Parathyroid adenoma (tissue), 2 donors: ENCODE results near the gene BORCS8.
"Not testable (repeated sequence)": the region's sequence is repeated elsewhere in the genome, so short reads cannot be mapped to it uniquely, and the experiment has no call there.

Experiments
- H2AFZ ChIP-seq: fragments of 300-600 bp; sonication (generic); one replicate; pipeline ENCODE4 v1.7.0; 2017; ENCODE audit warnings: antibody characterized with exemption, mild to moderate bottlenecking
- H3K27ac ChIP-seq: fragments of 300-600 bp; sonication (generic); one replicate; pipeline ENCODE4 v1.7.0; 2017
- H3K27me3 ChIP-seq: fragments of 300-600 bp; sonication (generic); one replicate; pipeline ENCODE4 v1.7.0; 2017; ENCODE audit warnings: low read length; ENCODE audit not compliant: control insufficient read depth, insufficient read depth
- H3K36me3 ChIP-seq: fragments of 300-600 bp; sonication (generic); one replicate; pipeline ENCODE4 v1.7.0; 2017; ENCODE audit warnings: low read length; ENCODE audit not compliant: control insufficient read depth, insufficient read depth
- H3K4me1 ChIP-seq: fragments of 300-600 bp; sonication (generic); one replicate; pipeline ENCODE4 v1.7.0; 2017; ENCODE audit warnings: control low read depth
- H3K4me2 ChIP-seq: fragments of 300-600 bp; sonication (generic); one replicate; pipeline ENCODE4 v1.7.0; 2017; ENCODE audit warnings: low read length
- H3K4me3 ChIP-seq: fragments of 300-600 bp; sonication (generic); one replicate; pipeline ENCODE4 v1.7.0; 2017; ENCODE audit warnings: low read depth, low read length
- H3K79me2 ChIP-seq: fragments of 300-600 bp; sonication (generic); one replicate; pipeline ENCODE4 v1.7.0; 2017; ENCODE audit warnings: control low read depth
- H3K9ac ChIP-seq: fragments of 300-600 bp; sonication (generic); one replicate; pipeline ENCODE4 v1.7.0; 2017; ENCODE audit warnings: mild to moderate bottlenecking
- H3K9me3 ChIP-seq: fragments of 300-600 bp; sonication (generic); one replicate; pipeline ENCODE4 v1.7.0; 2017; ENCODE audit warnings: low read length; ENCODE audit not compliant: control insufficient read depth
- TF ChIP-seq, protein P1 (sequence below): fragments of 300-600 bp; sonication (generic); IDR thresholded peaks from one replicate; pipeline ENCODE4 v1.7.0; 2017; ENCODE audit warnings: antibody characterized with exemption, mild to moderate bottlenecking
- donor health status: primary hyperparathyroidism.

The BORCS8 gene

DNA sequence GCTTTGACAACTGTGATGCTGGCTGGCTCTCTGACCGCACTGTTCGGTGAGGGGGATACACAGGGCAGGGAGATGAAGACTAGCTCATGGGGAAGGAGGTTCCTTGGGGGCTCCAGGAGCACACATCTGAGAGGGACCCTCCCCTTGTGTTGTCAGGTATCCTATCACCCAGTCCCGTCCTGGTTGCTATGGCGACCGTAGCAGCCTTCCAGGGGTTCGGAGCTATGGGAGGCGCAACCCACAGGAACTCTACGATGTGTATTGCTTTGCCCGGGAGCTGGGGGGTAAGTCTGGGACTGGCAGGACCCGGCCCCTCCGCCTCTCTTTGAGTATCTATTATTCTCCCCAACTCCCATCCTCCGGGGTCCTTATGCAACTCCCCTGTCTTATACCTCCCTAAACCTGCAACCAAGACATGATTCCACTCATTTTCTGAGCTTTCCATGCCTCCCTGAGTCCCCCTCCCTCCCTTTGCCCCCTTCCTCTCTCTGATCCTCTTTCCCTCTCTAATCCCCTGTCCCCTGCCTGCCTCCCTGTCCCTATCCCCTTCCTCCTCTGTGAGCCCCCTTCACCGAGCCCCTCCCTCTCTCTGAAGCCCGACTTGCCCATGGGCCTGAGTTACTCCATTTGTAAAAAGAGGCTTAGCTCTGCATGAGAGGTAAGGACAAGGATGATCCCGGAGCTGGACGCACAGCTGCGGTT lies 32.3 kb upstream of the BORCS8 start:
- Histone ChIP-seq H3K9ac (no peak overlapping the region), H3K4me2 (peak overlapping the region; percentile 69), H3K9me3 (no peaks in the 10 kb centered on the region), H3K27me3 (no peaks in the 10 kb centered on the region), H3K79me2 (no peaks in the 10 kb centered on the region), H3K4me3 (no peak overlapping the region), H3K4me1 (peaks cover 6% of the 10 kb centered on the region), H3K36me3 (no peaks in the 10 kb centered on the region), H2AFZ (peak overlapping the region; percentile 85), H3K27ac (no peak overlapping the region)
- TF ChIP-seq, protein P1, sequence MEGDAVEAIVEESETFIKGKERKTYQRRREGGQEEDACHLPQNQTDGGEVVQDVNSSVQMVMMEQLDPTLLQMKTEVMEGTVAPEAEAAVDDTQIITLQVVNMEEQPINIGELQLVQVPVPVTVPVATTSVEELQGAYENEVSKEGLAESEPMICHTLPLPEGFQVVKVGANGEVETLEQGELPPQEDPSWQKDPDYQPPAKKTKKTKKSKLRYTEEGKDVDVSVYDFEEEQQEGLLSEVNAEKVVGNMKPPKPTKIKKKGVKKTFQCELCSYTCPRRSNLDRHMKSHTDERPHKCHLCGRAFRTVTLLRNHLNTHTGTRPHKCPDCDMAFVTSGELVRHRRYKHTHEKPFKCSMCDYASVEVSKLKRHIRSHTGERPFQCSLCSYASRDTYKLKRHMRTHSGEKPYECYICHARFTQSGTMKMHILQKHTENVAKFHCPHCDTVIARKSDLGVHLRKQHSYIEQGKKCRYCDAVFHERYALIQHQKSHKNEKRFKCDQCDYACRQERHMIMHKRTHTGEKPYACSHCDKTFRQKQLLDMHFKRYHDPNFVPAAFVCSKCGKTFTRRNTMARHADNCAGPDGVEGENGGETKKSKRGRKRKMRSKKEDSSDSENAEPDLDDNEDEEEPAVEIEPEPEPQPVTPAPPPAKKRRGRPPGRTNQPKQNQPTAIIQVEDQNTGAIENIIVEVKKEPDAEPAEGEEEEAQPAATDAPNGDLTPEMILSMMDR, result no peak

DNA sequence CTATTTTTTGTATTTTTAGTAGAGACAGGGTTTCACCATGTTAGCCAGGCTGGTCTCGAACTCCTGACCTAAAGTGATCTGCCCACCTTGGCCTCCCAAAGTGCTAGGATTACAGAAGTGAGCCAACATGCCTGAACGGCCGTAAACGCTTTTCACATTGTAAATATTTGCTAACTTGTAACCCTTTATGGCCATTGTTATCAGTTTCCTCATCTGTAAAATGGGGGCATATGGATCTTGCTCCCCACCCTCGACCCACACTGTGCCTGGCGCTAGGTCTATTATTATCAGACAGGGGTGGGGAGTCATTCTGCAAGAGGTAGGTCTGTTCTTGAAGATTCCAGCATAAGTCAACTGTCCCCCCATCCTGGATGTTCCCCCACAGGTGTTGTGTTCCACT lies 31.7 kb upstream of the BORCS8 start:
- Histone ChIP-seq H3K4me3 (no peak overlapping the region), H2AFZ (no peak overlapping the region), H3K9ac (no peak overlapping the region), H3K4me1 (peaks cover 5% of the 10 kb centered on the region), H3K4me2 (no peak overlapping the region), H3K27me3 (no peaks in the 10 kb centered on the region), H3K9me3 (no peaks in the 10 kb centered on the region), H3K36me3 (no peaks in the 10 kb centered on the region), H3K79me2 (no peaks in the 10 kb centered on the region), H3K27ac (no peak overlapping the region)
- TF ChIP-seq, protein P1, result no peak

DNA sequence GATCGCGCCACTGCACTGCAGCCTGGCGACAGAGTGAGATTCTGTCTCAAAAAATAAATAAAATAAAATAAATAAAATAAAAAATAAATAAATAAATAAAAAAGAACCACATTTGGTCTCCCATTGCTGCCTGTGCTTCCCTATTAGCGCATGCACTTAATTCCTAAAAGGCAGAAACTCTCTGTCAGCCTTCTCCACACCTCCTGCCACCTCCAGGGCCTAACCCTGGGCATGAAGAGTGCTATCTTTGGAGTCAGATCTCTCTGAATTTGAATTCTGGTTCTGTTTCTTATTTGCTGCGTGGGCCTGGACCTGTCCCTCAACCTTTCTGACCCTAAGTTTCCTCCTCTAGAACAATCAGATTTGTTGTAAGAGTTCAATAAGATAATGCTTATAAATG lies 31.1 kb upstream of the BORCS8 start:
- H3K4me2 ChIP-seq, result no peak overlapping the region
- no peak overlapping the region for H2AFZ ChIP-seq
- no peaks in the 10 kb centered on the region for H3K9me3 ChIP-seq
- H3K36me3 ChIP-seq, result no peaks in the 10 kb centered on the region
- H3K4me3 ChIP-seq, result no peak overlapping the region
- TF ChIP-seq, protein P1, result no peak
- H3K4me1 ChIP-seq, result no peaks in the 10 kb centered on the region
- no peaks in the 10 kb centered on the region for H3K27me3 ChIP-seq
- no peak overlapping the region for H3K9ac ChIP-seq
- H3K79me2 ChIP-seq, result no peaks in the 10 kb centered on the region
- no peak overlapping the region for H3K27ac ChIP-seq

DNA sequence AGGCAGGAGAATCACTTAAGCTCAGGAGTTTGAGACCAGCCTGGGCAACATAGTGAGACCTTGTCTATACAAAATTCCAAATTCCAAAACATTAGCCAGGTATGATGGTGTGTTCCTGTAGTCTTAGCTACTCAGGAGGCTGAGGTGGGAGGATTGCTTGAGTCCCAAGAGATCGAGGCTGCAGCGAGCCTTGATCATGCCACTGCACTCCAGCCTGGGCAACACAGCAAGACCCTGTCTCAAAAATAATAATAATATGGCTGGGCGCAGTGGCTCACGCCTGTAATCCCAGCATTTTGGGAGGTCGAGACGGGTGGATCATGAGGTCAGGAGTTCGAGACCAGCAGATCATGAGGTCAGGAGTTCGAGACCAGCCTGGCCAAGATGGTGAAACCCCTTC lies 29.0 kb upstream of the BORCS8 start:
- not testable (repeated sequence) for H2AFZ ChIP-seq, H3K4me1 ChIP-seq, H3K36me3 ChIP-seq, H3K9me3 ChIP-seq, H3K27ac ChIP-seq, H3K79me2 ChIP-seq, H3K4me3 ChIP-seq, H3K27me3 ChIP-seq, H3K9ac ChIP-seq, H3K4me2 ChIP-seq

DNA sequence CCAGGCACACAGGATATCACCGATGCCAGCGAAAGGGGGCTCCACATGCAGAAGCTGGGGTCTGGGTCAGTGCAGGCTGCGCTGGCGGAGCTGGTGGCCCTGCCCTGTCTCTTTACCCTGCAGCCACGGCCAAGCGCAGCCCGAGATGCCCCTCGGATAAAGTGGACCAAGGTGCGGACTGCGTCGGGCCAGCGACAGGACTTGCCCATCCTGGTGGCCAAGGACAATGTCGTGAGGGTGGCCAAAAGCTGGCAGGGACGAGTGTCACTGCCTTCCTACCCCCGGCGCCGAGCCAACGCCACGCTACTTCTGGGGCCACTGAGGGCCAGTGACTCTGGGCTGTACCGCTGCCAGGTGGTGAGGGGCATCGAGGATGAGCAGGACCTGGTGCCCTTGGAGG lies 27.0 kb upstream of the BORCS8 start:
- Histone ChIP-seq H3K27me3 (no peaks in the 10 kb centered on the region), H3K4me1 (no peaks in the 10 kb centered on the region), H3K9ac (no peak overlapping the region), H3K9me3 (no peaks in the 10 kb centered on the region), H3K36me3 (no peaks in the 10 kb centered on the region), H3K4me3 (no peak overlapping the region), H3K27ac (no peak overlapping the region), H3K79me2 (no peaks in the 10 kb centered on the region), H2AFZ (no peak overlapping the region), H3K4me2 (no peak overlapping the region)
- TF ChIP-seq, protein P1, result no peak
